GM19240 (cell line): ENCODE data around the gene CDK8.
"Not testable (repeated sequence)": the region's sequence is repeated elsewhere in the genome, so short reads cannot be mapped to it uniquely, and the experiment has no call there.

ENCODE experiments used
- DNase-seq: peaks from one replicate; pipeline ENCODE4 v3.0.0; 2011; ENCODE audit warnings: low spot score; ENCODE audit not compliant: insufficient read length

CDK8 gene

GRCh38 chr13:26253262-26253786 is 605 bp upstream of the CDK8 start:
- DNase-seq, result no peak

- peak; percentile 10 for DNase-seq
Measured at GRCh38 chr13:26254583-26255111, 718 bp downstream of the CDK8 start.

- DNase-seq, result no peak
Measured at GRCh38 chr13:26255115-26255514, 1.2 kb downstream of the CDK8 start.

- DNase-seq, result no peak
Measured at GRCh38 chr13:26255691-26256277, 1.9 kb downstream of the CDK8 start.

- DNase-seq, result no peak
Measured at GRCh38 chr13:26257049-26257448, 3.1 kb downstream of the CDK8 start.

- DNase-seq, result no peak
Measured at GRCh38 chr13:26259634-26260033, 5.7 kb downstream of the CDK8 start.

- DNase-seq, result no peak
Measured at GRCh38 chr13:26262156-26262555, 8.2 kb downstream of the CDK8 start.

- DNase-seq, result no peak
Measured at GRCh38 chr13:26266311-26266710, 12.4 kb downstream of the CDK8 start.

GRCh38 chr13:26270707-26271106 is 16.8 kb downstream of the CDK8 start:
- DNase-seq, result no peak

GRCh38 chr13:26272621-26273020 is 18.7 kb downstream of the CDK8 start:
- no peak for DNase-seq

- no peak for DNase-seq
Measured at GRCh38 chr13:26280295-26280694, 26.4 kb downstream of the CDK8 start.

GRCh38 chr13:26280822-26281221 is 26.9 kb downstream of the CDK8 start:
- DNase-seq, result no peak

- not testable (repeated sequence) for DNase-seq
Measured at GRCh38 chr13:26285911-26286310, 32.0 kb downstream of the CDK8 start.

- not testable (repeated sequence) for DNase-seq
Measured at GRCh38 chr13:26288838-26289237, 34.9 kb downstream of the CDK8 start.

GRCh38 chr13:26295812-26296211 is 41.9 kb downstream of the CDK8 start:
- DNase-seq, result no peak

GRCh38 chr13:26299168-26299750 is 45.3 kb downstream of the CDK8 start:
- no peak for DNase-seq

GRCh38 chr13:26300140-26300539 is 46.2 kb downstream of the CDK8 start:
- DNase-seq, result no peak

- DNase-seq, result no peak
Measured at GRCh38 chr13:26305676-26306075, 51.7 kb downstream of the CDK8 start.

- no peak for DNase-seq
Measured at GRCh38 chr13:26307701-26308100, 53.8 kb downstream of the CDK8 start.

GRCh38 chr13:26308250-26308649 is 54.3 kb downstream of the CDK8 start:
- no peak for DNase-seq

- DNase-seq, result no peak
Measured at GRCh38 chr13:26308836-26309235, 54.9 kb downstream of the CDK8 start.

- no peak for DNase-seq
Measured at GRCh38 chr13:26310003-26310402, 56.1 kb downstream of the CDK8 start.

- no peak for DNase-seq
Measured at GRCh38 chr13:26310470-26310869, 56.5 kb downstream of the CDK8 start.
